Epithelial cell of proximal tubule (primary cell): ENCODE measurements around the gene ATP13A2. TPM values are rescaled to one million over a fixed set of nuclear protein-coding genes. Genes with fewer than 3 reads are reported as not detected.

ENCODE experiments used
- DNase-seq: peaks from one replicate; pipeline ENCODE4 v3.0.0-alpha.2; 2011; ENCODE audit warnings: low read depth
- H3K4me3 ChIP-seq: 2 replicates; pipeline ENCODE4 v1.5.1; 2011; ENCODE audit warnings: low read depth, mild to moderate bottlenecking, low read length
- CTCF ChIP-seq: conservative IDR thresholded peaks from 2 replicates; pipeline ENCODE4 v1.5.1; 2012; ENCODE audit warnings: low read depth, mild to moderate bottlenecking, low read length
- total RNA-seq: library from RNA; depleted of rRNA; stranded (reverse); fragments of >200 nt; gene quantifications from 2 replicates; pipeline ENCODE4 v1.2.3, GENCODE V29; 2015

The ATP13A2 gene
- total RNA-seq, 1 donor from 2014 or later = 87.8 TPM

DNA sequence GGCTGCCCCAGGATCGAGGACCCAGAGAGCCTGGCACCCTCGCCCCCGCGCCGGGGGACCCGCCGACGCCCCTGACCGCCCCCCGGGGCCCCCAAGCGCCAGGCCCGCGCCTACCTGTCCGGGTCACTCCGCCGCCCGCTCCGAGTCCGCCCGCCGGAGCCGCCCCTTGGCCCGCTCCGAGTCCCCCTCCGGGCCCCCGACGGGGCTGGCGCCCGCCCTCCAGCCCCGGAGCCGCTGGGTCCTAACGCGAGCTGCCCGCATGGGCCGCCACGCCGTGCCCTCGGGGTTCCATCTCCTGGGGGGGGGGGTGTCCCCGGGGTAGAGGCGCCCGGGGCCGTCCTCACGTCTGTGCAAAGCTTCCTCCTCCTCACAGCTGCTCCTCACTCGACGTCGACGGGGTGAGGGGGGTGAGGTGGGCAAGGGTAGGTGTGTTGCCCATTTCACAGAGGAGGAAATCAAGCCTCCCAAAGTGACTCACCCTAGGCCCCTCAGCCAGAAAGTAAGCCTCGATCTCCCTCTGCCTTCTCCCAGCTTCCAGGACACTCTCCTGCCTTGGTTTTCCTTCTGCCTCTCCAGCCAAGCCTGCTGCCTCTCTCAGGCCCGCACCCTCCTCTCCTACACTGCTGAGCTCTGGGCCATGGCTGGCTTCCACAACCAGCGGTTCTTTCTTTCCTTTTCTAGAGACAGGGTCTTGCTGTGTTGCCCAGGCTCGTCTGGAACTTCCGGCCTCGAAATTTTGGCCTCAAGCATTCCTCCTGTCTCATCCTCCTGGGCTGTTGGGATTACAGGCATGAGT is 31.1 kb downstream of the ATP13A2 start, which contains the start of gene MFAP2:
TSS of gene MFAP2 (minus strand) at position 148 of the 796 bp plus-strand sequence. CDS start 2,347 bp downstream, outside the sequence.
- no peak for TF ChIP-seq CTCF
- DNase-seq = no peak
- peak within 1 kb of the TSS; percentile 28 for H3K4me3 ChIP-seq

DNA sequence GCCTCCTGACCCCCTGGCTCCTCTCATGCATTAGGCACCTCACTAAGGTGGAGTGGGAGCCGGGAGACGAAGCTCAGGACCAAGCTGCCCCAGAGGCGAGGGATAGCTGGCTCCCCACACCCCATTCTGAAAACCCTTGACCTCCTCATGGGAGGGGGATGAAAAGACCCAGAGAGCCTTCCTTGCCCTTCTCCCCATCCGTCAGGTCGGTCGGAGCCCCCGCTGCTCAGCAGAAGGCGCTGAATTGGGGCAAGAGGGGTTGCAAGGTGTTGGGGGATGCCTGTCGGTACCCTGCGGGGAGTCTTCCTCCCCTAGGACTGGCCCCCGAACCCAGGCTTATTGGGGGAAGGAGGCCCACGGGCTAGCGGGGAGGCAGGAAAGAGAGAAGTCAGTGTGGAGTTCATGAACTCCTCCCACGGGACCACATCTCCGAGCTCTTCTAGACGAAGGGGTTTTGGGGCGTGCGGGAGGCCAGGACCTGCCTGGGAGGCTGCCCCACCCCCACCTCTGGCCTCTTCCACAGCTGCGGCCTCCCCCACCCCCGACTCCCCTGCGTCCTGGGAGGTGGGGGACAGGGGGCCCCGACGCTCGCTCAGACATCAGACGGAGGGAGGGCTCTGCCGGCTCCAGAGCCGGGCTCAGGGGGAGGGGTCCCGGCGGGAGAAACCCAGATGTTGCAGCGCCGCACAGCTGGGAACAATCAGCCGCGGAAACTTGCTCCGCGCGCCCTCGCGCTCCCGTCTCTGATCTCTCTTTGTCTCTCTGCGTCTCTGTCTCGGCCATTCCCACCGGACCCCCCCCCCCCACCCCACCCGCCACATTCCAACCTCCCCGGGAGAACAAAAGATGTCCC is 32.0 kb downstream of the ATP13A2 start:
- peak overlapping the region; percentile 28 for H3K4me3 ChIP-seq
- TF ChIP-seq CTCF = no peak
- no peak for DNase-seq

DNA sequence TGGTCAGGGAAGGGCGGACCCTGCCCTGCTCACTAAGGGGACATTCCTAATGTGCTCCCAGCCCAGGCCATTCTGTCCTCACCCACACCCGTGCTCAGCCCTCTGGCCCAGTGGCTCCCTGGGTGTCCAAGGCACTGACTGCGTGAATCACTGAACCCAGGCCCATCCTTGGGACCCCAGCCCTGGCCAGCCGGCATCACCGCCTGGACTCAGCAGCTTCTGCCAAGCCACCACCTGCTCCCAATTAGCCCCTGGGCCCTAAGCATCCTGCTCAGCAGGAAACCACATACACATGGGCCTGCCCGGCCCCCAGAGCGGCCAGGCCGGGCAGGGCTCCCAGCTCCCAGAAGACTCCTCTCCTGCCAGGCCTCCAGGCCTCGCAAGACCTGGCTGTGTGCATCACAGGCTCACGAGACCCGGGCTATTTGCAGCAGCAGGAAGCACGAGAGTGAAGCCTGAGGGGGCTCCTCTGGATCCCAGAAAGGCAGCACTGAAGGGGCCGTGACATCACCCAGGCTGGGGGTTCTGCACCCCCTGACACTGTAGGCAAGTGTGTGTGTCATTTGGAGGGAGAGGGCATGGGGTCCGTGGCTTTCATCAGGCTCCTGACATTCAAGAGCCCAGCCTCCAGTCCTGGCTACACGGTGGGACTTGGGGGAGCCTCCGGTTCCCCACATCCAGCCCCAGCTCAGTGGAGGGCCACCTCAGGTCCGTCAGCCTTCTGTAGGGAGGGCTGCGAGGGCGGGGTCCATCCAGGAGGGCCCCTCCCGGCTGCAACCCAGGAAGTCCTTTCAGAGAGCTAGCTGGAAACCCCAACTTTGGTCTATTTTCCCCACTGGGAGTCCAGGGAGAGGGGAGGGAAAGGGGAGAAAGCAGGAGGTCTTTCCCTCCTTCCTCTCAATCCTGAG is 32.9 kb downstream of the ATP13A2 start:
- no peak for TF ChIP-seq CTCF
- no peak overlapping the region for H3K4me3 ChIP-seq
- DNase-seq = no peak

DNA sequence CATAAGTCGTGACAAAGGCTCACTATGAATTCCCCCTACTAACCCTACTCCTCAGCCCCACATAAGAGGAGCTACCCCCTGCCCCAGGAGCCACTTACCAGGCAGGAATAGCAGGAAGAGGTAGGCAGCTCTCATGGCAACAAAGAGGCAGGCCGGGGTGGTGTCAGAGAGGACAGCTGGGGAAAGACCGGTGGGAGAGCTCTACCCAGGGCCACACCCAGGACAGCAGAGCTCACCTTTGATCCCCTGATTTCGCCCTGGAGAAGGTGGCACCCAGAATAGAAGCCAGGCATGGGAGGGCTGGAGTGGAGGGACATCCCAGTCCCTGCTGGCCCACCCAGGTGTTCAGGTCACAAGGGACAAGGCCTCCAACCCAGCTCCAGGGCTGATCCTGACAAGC is 33.6 kb downstream of the ATP13A2 start:
- DNase-seq = no peak
- no peak overlapping the region for H3K4me3 ChIP-seq
- no peak for TF ChIP-seq CTCF

DNA sequence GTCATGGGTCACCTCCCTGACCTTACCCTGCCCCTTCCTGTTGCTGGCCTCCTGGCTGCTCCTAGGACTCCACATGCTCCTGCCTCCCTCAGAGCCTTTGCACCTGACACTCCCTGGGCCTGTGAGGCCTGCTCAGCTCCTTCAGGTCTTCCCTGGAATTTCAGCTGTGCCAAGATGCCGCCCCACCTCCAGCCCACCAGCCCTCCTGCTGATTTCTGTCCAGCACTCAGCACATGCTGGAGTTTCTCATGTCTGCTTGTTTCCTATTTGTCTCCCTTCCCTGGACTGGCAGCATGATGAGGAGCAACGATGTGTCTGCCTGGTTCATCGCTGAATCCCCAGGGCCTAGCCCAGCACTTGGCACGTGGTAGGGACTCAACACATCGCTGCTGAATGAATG is 34.4 kb downstream of the ATP13A2 start:
- no peak overlapping the region for H3K4me3 ChIP-seq
- no peak for DNase-seq
- no peak for TF ChIP-seq CTCF

DNA sequence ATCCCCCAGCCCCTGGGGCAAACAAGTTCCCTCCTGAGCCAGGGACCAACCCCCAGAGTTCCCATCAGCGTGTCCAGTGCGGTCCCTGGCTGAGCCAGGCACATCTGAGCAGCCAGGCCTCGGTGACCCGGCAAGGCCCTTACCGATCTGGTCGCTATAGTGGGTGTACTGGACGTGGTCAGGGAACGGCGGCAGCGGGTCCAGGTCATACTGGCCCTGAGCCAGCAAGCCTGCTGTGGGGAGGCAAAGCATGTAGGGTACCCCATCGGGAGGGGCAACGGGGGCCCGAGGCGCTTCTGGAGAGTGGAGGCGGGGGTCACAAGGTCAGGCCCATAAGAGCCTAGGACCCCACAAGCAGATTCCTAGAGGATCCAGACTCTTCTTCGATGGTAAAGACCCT is 34.8 kb downstream of the ATP13A2 start:
- TF ChIP-seq CTCF = no peak
- DNase-seq = no peak
- no peak overlapping the region for H3K4me3 ChIP-seq
